ENCODE measurements around the gene INTS7.
"Not testable (repeated sequence)": the region's sequence is repeated elsewhere in the genome, so short reads cannot be mapped to it uniquely, and the experiment has no call there.

INTS7 gene

DNA sequence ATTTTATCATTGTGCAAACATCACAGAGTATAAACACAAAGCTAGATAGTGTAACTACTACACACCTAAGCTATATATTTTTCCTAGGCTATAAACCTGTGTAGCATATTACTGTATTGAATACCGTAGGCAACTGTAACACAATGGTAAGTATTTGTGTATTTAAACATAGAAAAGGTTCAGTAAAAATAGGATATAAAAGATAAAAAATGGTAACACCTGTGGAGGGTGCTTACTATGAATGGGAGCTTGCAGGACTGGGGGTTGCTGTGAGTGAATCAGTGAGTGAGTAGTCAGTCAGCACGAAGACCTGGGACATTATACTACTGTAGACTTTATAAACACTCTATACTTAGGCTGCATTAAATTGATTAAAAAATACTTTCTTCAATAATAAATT is 4.3 kb upstream of the INTS7 start:
- no peak for DNase-seq (ENCODE audit: low read depth in 1 of 2, low spot score in 1 of 2)

DNA sequence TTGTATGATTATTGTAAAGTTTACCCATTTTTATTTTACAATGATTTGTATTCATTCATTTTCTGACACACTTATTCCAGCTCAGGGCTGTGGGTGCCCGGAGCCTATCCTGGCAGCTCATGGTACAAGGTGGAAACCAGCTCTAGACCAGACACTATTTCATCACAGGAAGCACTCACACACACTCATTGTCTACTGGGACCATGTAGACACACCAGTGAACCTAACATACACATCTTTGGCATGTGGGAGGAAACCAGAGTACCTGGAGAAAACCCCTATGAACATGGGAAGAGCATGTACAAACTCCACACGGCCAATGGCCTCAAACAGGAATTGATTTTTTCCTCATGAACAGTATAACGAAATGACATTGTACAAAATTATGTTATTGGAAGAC is 2.5 kb upstream of the INTS7 start:
- DNase-seq (ENCODE audit: low read depth in 1 of 2, low spot score in 1 of 2), result no peak

DNA sequence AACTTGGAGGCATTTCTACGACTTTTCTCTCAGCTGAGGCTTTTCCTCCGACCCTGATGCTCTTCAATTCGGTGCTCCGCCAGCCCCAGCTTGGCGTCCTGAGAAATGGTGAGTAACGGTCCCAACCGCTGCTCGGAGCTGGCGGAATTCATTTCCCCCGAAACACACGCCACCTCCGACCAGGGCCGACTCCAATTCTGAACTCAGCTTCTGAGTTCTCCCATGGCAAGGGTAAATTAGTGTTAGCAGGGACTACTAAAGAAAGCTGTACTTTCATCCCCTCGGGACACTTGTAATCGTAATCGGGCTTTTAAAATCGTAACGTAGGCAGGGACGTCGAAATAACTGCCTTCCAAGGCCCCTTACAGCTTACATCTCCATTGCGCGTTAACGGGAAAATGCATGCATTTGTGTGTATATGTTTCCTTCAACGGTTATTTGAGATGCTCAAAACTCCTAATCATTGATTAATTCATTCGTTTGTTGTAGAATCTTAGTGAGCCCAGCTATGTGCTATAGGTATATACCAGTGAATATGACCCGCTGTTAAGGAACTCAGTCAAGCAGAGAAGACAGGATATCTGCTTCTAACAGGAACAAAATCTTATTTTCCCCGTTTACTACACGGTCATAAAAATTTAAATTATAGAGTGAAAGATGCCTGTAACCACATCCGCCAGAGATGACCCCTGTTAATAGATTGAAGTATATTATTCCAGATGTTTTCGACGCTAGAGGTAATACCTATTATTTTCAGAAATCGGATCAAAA is 663 bp upstream of the INTS7 start:
- DNase-seq (ENCODE audit: low read depth in 1 of 2, low spot score in 1 of 2), result no peak

DNA sequence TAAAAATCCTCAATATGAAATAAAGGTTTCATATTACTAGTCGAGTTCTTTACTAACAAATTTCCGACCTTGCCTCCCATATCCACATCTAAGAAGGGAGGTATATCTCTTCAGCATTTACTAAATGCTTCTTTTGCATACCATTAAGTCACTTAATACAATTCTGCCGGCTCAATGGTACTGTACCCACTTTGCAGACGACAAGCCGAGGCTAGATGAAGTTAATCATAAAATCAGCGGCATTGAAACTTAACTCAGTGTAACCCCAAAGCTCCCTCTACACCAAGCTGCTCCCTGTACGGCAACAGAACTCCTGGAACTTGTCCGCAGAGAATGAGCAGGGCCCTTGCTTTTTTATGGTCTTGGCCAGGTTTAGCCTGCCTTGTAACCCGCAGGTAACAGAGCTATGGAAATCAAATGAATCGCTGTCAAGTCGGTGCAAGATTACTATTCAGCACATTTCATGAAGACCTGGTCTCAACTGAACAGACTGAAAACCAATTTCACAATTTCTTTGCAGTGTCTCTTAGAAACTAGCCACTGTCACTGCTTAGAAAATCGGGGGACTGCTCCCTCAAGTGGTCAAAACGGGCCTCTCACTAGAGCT is 738 bp downstream of the INTS7 start:
- DNase-seq (ENCODE audit: low read depth in 1 of 2, low spot score in 1 of 2), result no peak

DNA sequence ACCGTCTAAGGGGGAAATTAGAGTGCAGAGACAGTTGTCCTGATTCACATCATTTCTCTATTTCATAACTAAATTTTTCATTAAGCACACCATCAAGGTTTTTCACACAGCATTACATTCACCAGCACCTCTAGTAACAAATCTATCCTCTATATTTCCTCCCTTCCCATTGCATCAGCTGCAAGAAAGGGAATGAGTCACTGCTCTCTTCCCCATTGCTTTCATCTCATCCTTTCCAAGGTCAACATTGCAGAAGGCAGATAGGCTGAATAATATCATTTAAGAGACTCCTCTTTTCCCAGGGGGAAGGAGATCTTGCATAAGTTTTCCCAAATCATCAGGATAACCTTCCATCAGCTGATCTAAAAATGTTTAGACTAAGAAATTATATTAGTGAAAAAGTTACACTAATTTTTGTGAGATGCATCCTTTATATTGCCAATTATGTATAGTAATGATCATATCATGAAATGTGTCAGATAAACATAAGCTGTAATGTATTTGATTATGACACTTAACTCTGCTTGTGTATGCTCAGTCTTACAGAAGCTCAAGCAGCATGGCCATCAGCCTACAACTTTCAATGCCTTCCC is 4.3 kb downstream of the INTS7 start:
- no peak for DNase-seq (ENCODE audit: low read depth in 1 of 2, low spot score in 1 of 2)

DNA sequence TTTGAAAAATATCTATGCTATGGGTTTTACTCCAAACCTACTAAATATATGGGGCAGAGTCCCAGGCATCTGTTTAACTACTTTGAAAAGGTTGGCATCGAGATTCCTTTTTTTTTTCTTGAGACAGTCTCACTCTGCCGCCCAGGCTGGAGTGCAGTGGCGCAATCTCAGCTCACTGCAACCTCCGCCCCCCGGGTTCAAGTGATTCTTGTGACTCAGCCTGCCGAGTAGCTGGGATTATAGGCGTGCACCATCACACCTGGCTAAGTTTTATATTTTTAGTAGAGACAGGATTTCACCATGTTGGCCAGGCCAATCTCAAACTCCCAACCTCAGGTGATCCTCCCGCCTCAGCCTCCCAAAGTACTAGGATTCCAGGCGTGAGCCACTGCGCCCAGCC is 7.6 kb downstream of the INTS7 start:
- DNase-seq (ENCODE audit: low read depth in 1 of 2, low spot score in 1 of 2), result not testable (repeated sequence)

DNA sequence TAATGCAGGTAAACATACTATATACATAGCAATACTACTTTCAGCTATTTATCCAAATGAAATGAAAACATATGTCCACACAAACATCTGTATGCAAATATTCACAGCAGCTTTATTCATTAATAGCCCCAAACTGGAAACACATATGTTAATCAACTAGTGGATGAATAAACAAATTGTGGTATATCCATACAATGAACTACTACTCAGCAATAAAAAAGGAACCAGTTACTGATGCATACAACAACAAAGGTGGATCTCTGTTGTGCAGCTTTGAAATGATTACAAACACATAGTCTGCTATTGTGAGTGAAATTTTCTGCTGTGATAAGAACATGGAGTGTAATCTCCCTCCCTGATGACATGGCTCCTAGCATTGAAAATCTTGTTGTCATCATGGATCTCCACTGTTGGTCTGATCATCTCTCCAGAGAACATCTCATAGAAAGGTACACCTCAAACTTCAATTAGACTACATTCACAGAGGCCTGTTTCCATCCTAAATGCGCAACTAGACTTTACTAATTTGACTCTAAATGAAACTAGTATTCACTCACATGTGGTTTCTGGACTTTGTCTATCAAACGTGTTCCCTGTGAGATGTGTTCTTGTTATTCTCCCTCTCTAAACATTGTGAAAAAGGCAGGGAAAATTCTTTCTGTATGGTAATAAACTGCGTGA is 10.7 kb downstream of the INTS7 start:
- DNase-seq (ENCODE audit: low read depth in 1 of 2, low spot score in 1 of 2), result no peak

DNA sequence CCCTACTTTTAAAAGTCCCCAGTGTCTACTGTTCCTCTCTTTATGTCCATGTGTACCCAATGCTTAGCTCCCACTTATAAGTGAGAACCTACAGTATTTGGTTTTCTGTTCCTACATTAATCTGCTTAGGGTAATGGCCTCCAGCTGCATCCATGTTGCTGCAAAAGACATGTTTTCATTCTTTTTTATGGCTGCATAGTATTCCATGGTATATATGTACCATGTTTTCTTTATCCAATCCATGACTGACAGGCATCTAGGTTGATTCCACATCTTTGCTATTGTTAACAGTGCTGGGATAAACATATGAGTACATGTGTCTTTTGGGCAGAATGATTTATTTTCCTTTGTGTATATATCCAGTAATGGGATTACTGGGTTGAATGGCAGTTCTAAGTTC is 12.4 kb downstream of the INTS7 start:
- not testable (repeated sequence) for DNase-seq (ENCODE audit: low read depth in 1 of 2, low spot score in 1 of 2)

DNA sequence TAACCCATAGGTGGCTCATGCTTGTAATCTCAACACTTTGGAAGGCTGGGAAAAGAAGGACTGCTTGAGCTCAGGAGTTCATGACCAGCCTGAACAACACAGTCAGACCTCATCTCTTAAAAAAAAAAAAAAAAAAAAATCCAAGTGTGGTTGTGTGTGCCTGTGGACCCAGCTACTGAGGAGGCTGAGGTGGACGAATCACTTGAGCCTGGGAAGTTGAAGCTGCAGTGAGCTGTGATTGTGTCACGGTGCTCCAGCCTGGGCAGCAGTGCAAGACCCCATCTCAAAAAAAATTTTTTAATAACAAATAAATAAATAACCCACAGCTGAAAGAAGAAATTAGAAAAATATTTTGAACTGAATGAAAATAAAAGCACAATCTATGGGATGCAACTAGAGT is 13.8 kb downstream of the INTS7 start:
- no peak for DNase-seq (ENCODE audit: low read depth in 1 of 2, low spot score in 1 of 2)

DNA sequence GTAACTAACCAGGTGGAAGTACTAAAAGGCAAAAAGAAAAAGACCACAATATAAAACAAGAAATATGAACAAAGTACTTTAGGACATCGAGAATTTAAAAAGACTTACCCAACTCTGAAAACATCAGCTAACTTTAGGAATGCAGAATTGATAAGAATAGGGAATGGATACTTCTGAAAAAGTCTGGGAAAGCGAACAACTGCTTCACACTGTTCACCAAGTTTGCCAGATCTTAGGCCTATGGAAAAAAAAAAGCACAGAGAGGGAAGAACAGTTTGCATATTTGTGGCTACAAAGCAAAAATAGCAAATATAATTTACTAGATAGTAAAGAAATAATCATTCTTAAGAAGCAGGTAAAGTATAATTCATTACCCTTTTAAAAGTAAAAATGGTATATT is 14.4 kb downstream of the INTS7 start:
- no peak for DNase-seq (ENCODE audit: low read depth in 1 of 2, low spot score in 1 of 2)

DNA sequence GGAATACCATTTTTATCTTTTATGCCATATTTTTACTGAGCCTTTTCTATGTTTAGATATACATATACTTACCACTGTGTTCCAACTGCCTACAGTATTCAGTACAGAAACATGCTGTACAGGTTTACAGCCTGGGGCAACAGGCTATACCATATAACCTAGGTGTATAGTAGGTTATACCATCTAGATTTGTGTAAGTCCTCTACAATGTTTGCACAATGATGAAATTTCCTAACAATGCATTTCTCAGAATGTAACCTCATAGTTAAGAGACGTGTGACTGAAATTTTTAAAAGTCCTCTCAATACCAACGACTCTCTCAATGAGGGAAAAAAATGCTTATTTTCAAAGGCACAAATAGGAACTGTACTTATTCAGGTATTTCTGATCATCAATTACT is 21.7 kb downstream of the INTS7 start:
- no peak for DNase-seq (ENCODE audit: low read depth in 1 of 2, low spot score in 1 of 2)

DNA sequence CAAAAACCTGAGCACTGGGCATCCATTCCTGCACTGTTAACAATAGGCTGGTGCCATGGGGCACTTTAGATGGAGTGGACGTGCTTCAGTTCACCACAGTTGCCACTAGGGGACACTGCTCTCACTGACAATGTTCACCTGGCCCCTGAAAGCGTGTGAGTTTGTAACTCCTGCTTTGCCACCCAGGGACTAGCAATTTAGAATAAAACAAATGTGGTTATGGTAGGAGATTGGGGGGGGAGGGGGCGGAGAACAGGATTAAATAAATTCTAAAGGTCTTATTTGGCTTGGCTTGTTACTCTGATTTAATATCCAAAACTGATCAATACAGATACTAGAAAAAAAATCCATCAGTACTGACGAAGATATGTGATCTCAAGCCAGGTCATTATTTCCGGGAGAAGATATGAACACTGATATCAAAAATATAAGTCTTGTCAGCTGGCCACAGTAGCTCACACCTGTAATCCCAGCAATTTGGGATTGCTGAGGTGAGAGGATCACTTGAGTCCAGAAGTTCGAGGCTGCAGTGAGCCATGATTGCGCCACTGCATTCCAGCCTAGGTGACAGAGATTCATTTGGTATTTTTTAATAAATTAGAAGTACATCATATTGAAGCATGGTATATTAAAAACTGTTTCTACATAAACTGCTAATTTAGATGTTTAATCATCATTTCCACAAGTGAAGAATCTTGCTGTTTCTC is 23.2 kb downstream of the INTS7 start:
- peak; percentile 26 to 34 for DNase-seq (ENCODE audit: low read depth in 1 of 2, low spot score in 1 of 2)

DNA sequence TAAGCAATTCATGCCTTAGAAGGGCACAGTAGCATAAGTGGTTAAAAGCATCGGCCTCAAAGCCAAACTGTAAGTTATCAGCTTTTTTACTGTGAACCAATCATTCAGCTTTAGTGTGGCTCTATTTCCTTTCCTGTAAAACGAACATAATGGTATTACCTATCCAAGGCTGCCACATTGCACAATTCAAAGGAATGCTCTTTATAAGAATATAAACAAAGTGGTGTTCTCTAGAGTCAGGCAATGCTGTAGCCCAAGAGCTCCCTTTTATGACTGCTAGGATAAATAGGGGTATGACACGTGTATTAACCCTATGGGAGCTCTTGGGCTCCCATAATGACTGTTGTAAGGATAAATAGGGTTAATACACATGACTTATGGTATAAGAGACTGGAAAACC is 25.4 kb downstream of the INTS7 start:
- DNase-seq (ENCODE audit: low read depth in 1 of 2, low spot score in 1 of 2), result no peak

DNA sequence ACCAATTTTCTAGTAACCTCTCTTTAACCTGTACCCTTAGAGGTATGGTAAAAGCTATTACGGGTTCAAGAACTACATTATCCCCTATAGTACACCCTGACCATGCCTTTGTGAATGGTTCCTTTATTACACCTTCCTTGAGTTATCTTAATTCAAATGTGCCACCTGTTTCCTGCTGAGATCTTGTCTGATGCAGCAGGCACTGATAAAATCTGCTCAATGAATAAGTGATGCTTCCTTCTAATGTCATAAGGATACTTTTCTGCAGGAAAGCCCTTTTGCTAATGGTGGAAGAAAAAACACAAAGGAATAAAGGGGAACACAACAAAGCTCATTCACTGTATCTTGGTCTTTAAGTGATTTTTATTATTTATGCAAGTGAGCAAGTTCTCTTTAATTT is 25.8 kb downstream of the INTS7 start:
- DNase-seq (ENCODE audit: low read depth in 1 of 2, low spot score in 1 of 2), result no peak

DNA sequence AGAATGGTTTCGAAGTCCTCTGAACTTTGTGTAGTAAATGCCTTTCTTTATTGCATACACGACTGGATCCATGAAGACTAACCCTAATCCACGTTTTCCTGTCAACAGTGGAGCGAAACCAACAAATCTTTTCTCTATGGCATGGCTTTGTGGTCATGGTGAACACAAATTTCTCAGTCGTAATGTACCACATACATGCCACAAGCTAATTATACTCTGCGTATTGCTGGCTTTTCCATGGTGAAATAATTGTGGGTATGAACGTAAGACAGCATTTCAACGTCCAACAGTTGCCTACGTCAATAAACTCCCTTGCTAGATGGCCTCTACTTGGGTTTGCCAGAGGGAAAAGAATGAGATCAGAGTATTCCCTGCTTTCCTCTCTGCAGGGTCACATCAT is 27.5 kb downstream of the INTS7 start:
- no peak for DNase-seq (ENCODE audit: low read depth in 1 of 2, low spot score in 1 of 2)

DNA sequence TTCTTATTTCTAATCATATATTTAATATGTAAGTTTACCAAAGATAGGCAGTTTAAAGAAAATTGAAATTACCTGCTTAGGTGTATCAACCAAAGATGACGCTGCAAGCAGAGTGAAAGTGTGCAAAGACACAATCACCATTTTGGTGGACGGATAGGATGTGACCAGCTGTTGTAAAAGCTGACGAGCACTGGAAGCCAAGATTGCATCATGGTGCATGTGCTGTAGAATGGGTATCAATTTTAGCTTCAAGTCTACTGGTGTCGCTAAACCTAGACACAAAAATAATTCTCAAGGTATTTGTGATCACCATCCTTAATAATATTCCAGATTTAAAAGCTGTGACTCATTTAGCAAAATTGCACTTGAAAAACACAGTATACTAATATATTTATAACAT is 28.2 kb downstream of the INTS7 start:
- DNase-seq (ENCODE audit: low read depth in 1 of 2, low spot score in 1 of 2), result no peak

DNA sequence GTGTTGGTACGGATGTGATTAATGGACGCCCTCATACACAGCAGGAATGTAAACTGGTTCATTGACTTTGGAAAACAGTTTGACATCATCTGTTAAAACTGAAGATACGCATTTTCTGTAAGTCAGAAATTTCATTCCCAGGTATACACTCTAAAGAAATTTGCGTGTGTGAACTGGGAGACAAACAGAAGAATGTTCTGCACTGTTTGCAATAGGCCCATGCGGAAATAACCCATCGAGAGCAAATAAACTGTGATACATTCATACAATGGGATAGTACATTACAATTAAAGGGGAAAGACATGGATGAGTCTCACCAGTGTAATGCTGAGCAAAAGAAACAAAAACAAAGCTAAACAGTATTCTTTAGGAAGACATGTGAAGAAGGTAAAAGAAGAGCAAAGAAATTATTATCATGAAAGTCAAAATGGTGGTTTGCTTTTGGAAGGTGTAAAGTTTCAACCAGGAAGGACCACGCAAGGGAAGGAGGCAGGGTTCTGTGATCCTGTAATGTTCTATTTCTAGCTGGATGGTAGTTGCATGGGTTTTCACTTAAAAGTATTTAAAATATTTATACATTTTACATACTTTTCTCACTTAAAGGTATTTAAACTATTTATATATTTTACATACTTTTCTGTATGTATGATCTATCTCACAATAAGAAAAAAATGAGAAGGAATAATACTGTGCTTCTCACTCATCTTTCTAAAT is 30.3 kb downstream of the INTS7 start:
- no peak for DNase-seq (ENCODE audit: low read depth in 1 of 2, low spot score in 1 of 2)

DNA sequence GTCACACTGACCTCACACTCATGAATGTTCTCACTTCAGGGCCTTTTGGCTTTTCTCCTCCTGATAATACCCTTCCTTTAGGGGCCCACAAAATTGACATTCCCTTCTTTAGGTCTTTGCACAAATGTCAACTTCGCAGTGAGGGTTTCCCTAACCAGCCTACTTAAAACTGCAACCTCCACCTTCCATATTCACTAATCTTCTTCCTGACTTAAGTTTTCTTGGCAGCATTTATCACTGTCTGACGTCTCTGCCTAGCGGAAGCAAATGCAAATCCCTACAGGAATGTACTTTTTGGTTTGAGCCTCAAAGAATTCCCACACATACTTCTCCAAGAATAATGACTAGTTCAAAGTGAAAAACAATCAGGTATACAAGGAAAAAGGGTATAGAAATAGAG is 32.8 kb downstream of the INTS7 start:
- DNase-seq (ENCODE audit: low read depth in 1 of 2, low spot score in 1 of 2), result no peak

DNA sequence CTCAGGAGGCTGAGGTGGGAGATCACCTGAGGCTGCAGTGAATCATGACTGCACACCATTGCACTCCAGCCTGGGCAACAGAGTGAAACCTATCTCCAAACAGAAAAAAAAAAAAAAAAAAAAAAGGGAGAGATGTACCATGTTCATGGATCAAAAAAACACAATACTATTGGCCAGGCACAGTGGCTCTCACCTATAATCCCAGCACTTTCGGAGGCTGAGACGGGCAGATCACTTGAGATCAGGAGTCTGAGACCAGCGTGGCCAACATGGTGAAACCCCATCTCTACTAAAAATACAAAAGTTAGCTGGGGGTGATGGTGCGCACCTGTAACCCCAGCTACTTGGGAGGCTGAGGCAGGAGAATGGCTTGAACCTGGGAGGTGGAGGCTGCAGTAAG is 37.9 kb downstream of the INTS7 start:
- DNase-seq (ENCODE audit: low read depth in 1 of 2, low spot score in 1 of 2), result not testable (repeated sequence)

DNA sequence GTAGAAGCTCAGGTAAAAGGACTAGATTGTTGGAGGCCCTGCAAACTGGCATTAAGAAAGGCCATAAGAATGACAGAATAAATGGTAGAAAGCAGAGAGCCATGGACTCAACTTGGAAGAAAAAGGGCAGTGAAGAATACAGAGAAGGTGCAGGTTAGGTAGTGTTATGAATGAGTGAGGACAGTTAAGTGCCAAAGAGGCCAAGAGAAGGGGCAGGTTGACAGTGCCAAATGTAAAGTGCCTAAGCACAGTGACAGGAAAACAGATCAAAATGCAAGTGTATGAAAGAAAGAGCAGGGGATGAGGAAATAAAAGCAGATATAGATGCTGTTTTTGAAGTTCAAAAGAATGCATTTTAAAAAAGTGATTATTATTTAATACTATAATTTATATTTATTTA is 43.7 kb downstream of the INTS7 start:
- no peak for DNase-seq (ENCODE audit: low read depth in 1 of 2, low spot score in 1 of 2)

Measured in stimulated activated CD4-positive, alpha-beta T cell treated with anti-CD3 and anti-CD28 coated beads, Interleukin-15, amount 100 ng/mL, for 1 hour (primary cell).